GM06990 (cell line): Measurements from ENCODE around the gene MLXIP.
"Not testable (repeated sequence)": the region's sequence is repeated elsewhere in the genome, so short reads cannot be mapped to it uniquely, and the experiment has no call there.

Experiments
- DNase-seq: peaks from one replicate; pipeline ENCODE4 v3.0.0-alpha.2; 2011; ENCODE audit not compliant: insufficient read length; ENCODE audit errors: extremely low read depth
- H3K27me3 ChIP-seq: replicated peaks from 2 replicates; pipeline ENCODE4 v1.6.0; 2011; ENCODE audit warnings: low read length; ENCODE audit not compliant: control insufficient read depth, insufficient read depth
- H3K36me3 ChIP-seq: 2 replicates; pipeline ENCODE4 v1.5.1; 2011; ENCODE audit warnings: low read length; ENCODE audit not compliant: control insufficient read depth, insufficient read depth
- H3K4me3 ChIP-seq: replicated peaks from 2 replicates; pipeline ENCODE4 v1.5.1; 2011; ENCODE audit warnings: low read depth, mild to moderate bottlenecking, control low read depth, low read length
- CTCF ChIP-seq: IDR thresholded peaks from 2 replicates; pipeline ENCODE4 v1.5.1; 2011; ENCODE audit warnings: low read length, control low read depth, mild to moderate bottlenecking, inconsistent platforms; ENCODE audit not compliant: insufficient read depth, poor library complexity, severe bottlenecking

MLXIP gene

DNA sequence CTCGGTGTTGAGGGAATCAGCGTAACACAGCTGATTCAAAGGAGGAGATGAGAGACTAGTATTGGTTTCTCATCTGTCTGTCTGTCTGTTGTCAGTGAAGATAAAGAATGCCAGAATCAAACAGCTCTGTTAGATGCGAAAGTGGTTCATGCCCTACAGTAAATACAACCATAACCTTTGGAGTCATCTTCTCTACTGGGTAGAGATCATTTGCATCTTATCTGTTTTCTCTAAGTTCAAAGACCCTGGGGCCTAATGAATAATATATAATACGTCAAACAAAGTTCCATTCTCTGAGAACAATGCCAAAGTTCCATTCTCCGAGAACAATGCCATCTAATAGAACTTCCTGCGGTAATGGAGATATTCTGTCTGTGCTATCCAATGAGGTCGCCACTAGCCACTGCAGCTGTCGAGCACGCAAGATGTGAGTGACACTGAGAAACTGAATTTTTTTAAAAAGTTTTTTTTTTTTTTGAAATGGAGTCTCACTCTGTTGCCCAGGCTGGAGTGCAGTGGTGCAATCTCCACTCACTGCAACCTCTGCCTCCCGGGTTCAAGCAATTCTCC, 88.9 kb downstream of the MLXIP start:
- TF ChIP-seq CTCF, result no peak
- no peak for DNase-seq
- Histone ChIP-seq H3K4me3 (no peak overlapping the region), H3K27me3 (peaks cover 1% of the 10 kb centered on the region; the same call in 1 of the 2 replicates), H3K36me3 (no peaks in the 10 kb centered on the region)

- no peak for TF ChIP-seq CTCF
- peaks cover 1% of the 10 kb centered on the region; the same call in 1 of the 2 replicates for H3K27me3 ChIP-seq
- DNase-seq, result no peak
- no peak overlapping the region for H3K4me3 ChIP-seq
- no peaks in the 10 kb centered on the region for H3K36me3 ChIP-seq
Observed at GRCh38 chr12:122168492-122168891, 89.9 kb downstream of the MLXIP start.

- DNase-seq, result no peak
- H3K27me3 ChIP-seq, result peaks cover 1% of the 10 kb centered on the region; the same call in 1 of the 2 replicates
- no peak overlapping the region for H3K4me3 ChIP-seq
- H3K36me3 ChIP-seq, result no peaks in the 10 kb centered on the region
- no peak for TF ChIP-seq CTCF
Observed at GRCh38 chr12:122171399-122171798, 92.8 kb downstream of the MLXIP start.

- peaks cover 1% of the 10 kb centered on the region; the same call in 1 of the 2 replicates for H3K27me3 ChIP-seq
- H3K4me3 ChIP-seq, result no peak overlapping the region
- no peak for TF ChIP-seq CTCF
- H3K36me3 ChIP-seq, result no peaks in the 10 kb centered on the region
- DNase-seq, result no peak
Observed at GRCh38 chr12:122172262-122172939, 93.8 kb downstream of the MLXIP start.

- Histone ChIP-seq H3K27me3 (peaks cover 1% of the 10 kb centered on the region; the same call in 1 of the 2 replicates), H3K4me3 (no peak within 1 kb of the TSS), H3K36me3 (no peaks in the 10 kb centered on the region)
- TF ChIP-seq CTCF, result no peak
- no peak for DNase-seq
Observed at GRCh38 chr12:122174155-122174845, 95.7 kb downstream of the MLXIP start, which contains the start of gene IL31. IL31 (minus strand) TSS chr12:122174221; CDS start chr12:122174172, 49 bp downstream.

DNA sequence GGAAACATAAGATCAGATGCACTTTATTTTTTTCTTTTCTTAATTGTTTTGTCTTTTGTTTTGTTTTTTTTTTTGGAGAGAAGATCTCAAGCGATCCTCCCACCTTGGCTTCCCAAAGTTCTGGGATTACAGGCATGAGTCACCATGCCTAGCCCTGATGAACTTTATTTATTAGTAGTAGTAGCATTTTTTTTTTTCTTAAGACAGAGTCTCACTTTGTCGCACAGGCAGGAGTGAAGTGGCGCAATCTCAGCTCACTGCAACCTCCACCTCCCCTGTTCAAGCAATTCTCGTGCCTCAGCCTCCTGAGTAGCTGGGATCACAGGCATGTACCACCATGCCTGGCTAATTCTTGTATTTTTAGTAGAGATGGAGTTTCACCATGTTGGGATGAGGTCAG, 97.9 kb downstream of the MLXIP start:
- H3K4me3 ChIP-seq, DNase-seq, H3K36me3 ChIP-seq, H3K27me3 ChIP-seq: not testable (repeated sequence)
